Hypothalamus (tissue), 51 donors: ENCODE results near the gene VENTX.
"Not testable (repeated sequence)": the region's sequence is repeated elsewhere in the genome, so short reads cannot be mapped to it uniquely, and the experiment has no call there.

ENCODE experiments used
- DNase-seq, 51 donors: peaks; one replicate each; lab custom pipeline; 2025; lab: John Stamatoyannopoulos, UW

VENTX gene

GRCh38 chr10:133253361-133253955 is 15.8 kb downstream of the VENTX start:
- DNase-seq: no peak

- DNase-seq: no peak
Observed at GRCh38 chr10:133254421-133255120, 16.9 kb downstream of the VENTX start.

- DNase-seq: no peak
Observed at GRCh38 chr10:133255323-133255722, 17.7 kb downstream of the VENTX start.

GRCh38 chr10:133257489-133258065 is 19.9 kb downstream of the VENTX start:
- peak in 6 of 51 donors; percentile 8 to 52 (median 22) for DNase-seq

- no peak for DNase-seq
Observed at GRCh38 chr10:133258066-133258817, 20.6 kb downstream of the VENTX start.

- peak in 31 of 51 donors; percentile 7 to 75 (median 35) for DNase-seq
Observed at GRCh38 chr10:133258818-133259601, 21.4 kb downstream of the VENTX start.

GRCh38 chr10:133259602-133259989 is 21.9 kb downstream of the VENTX start:
- no peak for DNase-seq

GRCh38 chr10:133260895-133261725 is 23.5 kb downstream of the VENTX start:
- DNase-seq: peak in 15 of 51 donors; percentile 15 to 73 (median 41)

GRCh38 chr10:133261726-133262325 is 24.2 kb downstream of the VENTX start:
- DNase-seq: peak in 47 of 51 donors; percentile 22 to 95 (median 78)

GRCh38 chr10:133262696-133263095 is 25.0 kb downstream of the VENTX start:
- DNase-seq: no peak

GRCh38 chr10:133263674-133264073 is 26.0 kb downstream of the VENTX start:
- no peak for DNase-seq

- DNase-seq: no peak
Observed at GRCh38 chr10:133264461-133264860, 26.8 kb downstream of the VENTX start.

GRCh38 chr10:133265052-133265451 is 27.4 kb downstream of the VENTX start:
- DNase-seq: not testable (repeated sequence)

- no peak for DNase-seq
Observed at GRCh38 chr10:133266056-133266795, 28.6 kb downstream of the VENTX start.

GRCh38 chr10:133267293-133267692 is 29.6 kb downstream of the VENTX start:
- no peak for DNase-seq

- no peak for DNase-seq
Observed at GRCh38 chr10:133267829-133268228, 30.2 kb downstream of the VENTX start.

- no peak for DNase-seq
Observed at GRCh38 chr10:133268532-133268931, 30.9 kb downstream of the VENTX start.

GRCh38 chr10:133269367-133269766 is 31.7 kb downstream of the VENTX start:
- DNase-seq: no peak
